Transverse colon (tissue), 4 donors: ENCODE data around the gene ZNF516. TPM values are rescaled to one million over a fixed set of nuclear protein-coding genes. Genes with fewer than 3 reads are reported as not detected.

Experiments
- DNase-seq: peaks from one replicate; pipeline ENCODE4 v3.0.0-alpha.2; 2019
- H3K27ac ChIP-seq, 4 donors: fragments of 200-600 bp; sonication (generic); 2 replicates each; pipeline ENCODE4 v1.5.1; 2016 to 2018; ENCODE audit warnings: inconsistent platforms in 4 of 4
- H3K27me3 ChIP-seq: fragments of 200-600 bp; sonication (generic); 2 replicates; pipeline ENCODE4 v1.5.1; 2017; ENCODE audit warnings: inconsistent platforms
- H3K36me3 ChIP-seq, 4 donors: fragments of 200-600 bp; sonication (generic); 2 replicates each; pipeline ENCODE4 v1.5.1; 2017 to 2019; ENCODE audit warnings: inconsistent platforms in 4 of 4
- H3K4me1 ChIP-seq, 4 donors: fragments of 200-600 bp; sonication (generic); 2 replicates each; pipeline ENCODE4 v1.5.1; 2017 to 2020; ENCODE audit warnings: inconsistent platforms in 4 of 4
- H3K4me3 ChIP-seq, 4 donors: fragments of 200-600 bp; sonication (generic); 1 replicate in 1 of 4; 2 replicates in 3 of 4; pipeline versions ENCODE4 v1.5.1 to v1.6.1; 2017 to 2019; ENCODE audit warnings: inconsistent platforms in 4 of 4
- H3K9me3 ChIP-seq, 2 donors: fragments of 200-600 bp; sonication (generic); 2 replicates each; pipeline ENCODE4 v1.5.1; 2017 to 2019; ENCODE audit warnings: inconsistent platforms in 2 of 2
- EP300 ChIP-seq: sonication (generic); formaldehyde crosslinking; IDR thresholded peaks from one replicate; pipeline ENCODE4 v1.6.1; 2017; ENCODE audit warnings: antibody characterized with exemption, low read depth
- POLR2A ChIP-seq: fragments of 450-650 bp; IDR thresholded peaks from one replicate; pipeline ENCODE4 v1.6.1; 2016; ENCODE audit warnings: antibody characterized with exemption, mild to moderate bottlenecking, moderate library complexity
- POLR2AphosphoS5 ChIP-seq, 3 donors: sonication (generic); formaldehyde crosslinking; IDR thresholded peaks; one replicate each; pipeline ENCODE4 v1.6.1; 2016; ENCODE audit warnings: antibody characterized with exemption in 3 of 3
- WGBS, 2 donors: methylation state at CpG; one replicate each; pipeline ENCODE4 v1.1.5; 2018; ENCODE audit warnings: low coverage in 1 of 2; 5-methylcytosine and 5-hydroxymethylcytosine counted together
- in situ Hi-C, 4 donors: fragments of 200-750 bp; cut with MboI; loops; one replicate each; pipeline versions ENCODE4 v1.15.0 to v1.15.1; 2017; ENCODE audit warnings: low sequenced_read_pairs in 3 of 4, low pct_ligation_motif_present in 1 of 4, low pct_unique_long_range_greater_than_20kb in 1 of 4
- intact Hi-C: fragments of 100-400 bp; cut with DNase I; formaldehyde crosslinking; loops from one replicate; pipeline ENCODE4 v1.15.1; 2023; ENCODE audit warnings: low total_unique reads
- total RNA-seq, 4 donors: library from RNA; depleted of rRNA; stranded (reverse); fragments of >200 nt; gene quantifications; one replicate each; pipeline ENCODE4 v1.1.0, GENCODE V29; 2016
- TF ChIP-seq, protein P1 (sequence below), 5 experiments: fragments of 200-600 bp in 3 of 5; fragments of 450-650 bp in 2 of 5; sonication (generic) in 3 of 5; IDR thresholded peaks; 1 replicate in 2 of 5; 2 replicates in 3 of 5; pipeline ENCODE4 v1.5.1; 2016 to 2017; ENCODE audit warnings: antibody characterized with exemption in 5 of 5, inconsistent platforms in 3 of 5, mild to moderate bottlenecking in 2 of 5, moderate library complexity in 1 of 5

ZNF516 gene
- total RNA-seq, 4 donors from 2014 or later: 19.4 to 37.8 (median 26.7) TPM

DNA sequence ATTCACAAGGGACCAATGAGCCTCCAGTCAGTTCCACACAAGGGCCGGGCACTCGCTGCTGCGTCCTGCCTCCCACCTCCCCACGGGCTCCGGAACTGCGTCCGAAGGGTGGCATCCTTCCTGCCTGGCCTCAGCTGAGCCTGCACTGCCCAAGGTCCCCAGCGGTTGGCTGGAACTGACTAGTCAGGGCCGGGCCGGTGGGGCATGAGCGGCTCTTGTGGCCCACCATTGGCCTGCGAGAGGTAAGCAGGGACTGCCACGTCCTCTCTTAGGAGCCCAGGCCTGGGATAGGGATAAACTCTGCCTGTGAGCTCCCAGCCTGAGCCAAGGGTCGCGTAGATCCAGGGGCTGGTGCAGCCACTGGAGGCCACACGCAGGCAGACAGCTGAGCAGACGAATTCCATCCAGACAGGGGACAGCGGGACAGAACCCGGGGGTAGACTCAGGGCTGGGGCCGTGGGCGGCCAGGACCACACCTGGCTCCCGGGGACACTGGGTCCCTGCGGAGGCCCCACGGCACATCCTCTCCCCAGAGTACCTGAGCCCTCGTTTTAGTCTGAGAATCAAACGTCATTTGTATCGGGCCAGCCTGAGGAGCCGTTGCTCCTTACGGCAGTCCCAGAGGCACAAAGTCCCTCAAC, 148.4 kb downstream of the ZNF516 start:
- Histone ChIP-seq H3K4me3 (no peak overlapping the region), H3K27ac (no peak overlapping the region), H3K36me3 (no peaks in the 10 kb centered on the region), H3K9me3 (no peaks in the 10 kb centered on the region), H3K27me3 (no peaks in the 10 kb centered on the region), H3K4me1 (peaks cover 0 to 12% (median 4%) of the 10 kb centered on the region in 4 donors)
- TF ChIP-seq EP300 (no peak), POLR2AphosphoS5 (IDR thresholded peaks at IDR 0.05) (no peak), POLR2A (no peak)
- TF ChIP-seq, protein P1, sequence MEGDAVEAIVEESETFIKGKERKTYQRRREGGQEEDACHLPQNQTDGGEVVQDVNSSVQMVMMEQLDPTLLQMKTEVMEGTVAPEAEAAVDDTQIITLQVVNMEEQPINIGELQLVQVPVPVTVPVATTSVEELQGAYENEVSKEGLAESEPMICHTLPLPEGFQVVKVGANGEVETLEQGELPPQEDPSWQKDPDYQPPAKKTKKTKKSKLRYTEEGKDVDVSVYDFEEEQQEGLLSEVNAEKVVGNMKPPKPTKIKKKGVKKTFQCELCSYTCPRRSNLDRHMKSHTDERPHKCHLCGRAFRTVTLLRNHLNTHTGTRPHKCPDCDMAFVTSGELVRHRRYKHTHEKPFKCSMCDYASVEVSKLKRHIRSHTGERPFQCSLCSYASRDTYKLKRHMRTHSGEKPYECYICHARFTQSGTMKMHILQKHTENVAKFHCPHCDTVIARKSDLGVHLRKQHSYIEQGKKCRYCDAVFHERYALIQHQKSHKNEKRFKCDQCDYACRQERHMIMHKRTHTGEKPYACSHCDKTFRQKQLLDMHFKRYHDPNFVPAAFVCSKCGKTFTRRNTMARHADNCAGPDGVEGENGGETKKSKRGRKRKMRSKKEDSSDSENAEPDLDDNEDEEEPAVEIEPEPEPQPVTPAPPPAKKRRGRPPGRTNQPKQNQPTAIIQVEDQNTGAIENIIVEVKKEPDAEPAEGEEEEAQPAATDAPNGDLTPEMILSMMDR (IDR thresholded peaks at IDR 0.05): no peak
- intact Hi-C loops: no loop called here
- no peak for DNase-seq
- WGBS, 2 donors: 95% methylated on average over 29 of the region's 29 CpGs; no CpG with 5 or more reads in 1 of the 2 donors
- in situ Hi-C loops: loop anchor here in 1 of 4 donors (25.0 kb wide), 1 partner anchor 1684 kb away; no protein-coding TSS in a partner anchor

DNA sequence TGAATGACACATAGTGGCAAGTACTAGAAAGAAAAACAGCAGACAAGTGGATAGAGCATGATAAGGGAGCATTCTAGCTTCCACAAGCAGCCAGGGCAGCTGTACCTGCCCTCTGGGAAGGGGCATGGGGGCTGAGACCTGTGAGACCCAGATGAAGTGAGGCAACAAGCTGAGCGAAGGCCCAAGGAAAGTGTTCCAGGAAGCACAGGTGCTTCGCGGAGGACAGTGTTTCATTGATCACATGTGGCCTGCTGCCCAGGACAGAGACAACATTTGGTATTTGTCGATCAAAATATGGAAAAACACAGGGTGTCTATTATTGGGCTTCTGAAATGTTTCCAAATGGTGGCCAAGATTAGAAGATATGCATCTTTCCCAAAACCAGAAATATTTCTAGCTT, 149.1 kb downstream of the ZNF516 start:
- no peaks in the 10 kb centered on the region for H3K9me3 ChIP-seq
- H3K27me3 ChIP-seq: no peaks in the 10 kb centered on the region
- WGBS, 2 donors: 86 to 91% methylated on average over 4 of the region's 4 CpGs
- no peak for DNase-seq
- peaks cover 0 to 12% (median 3%) of the 10 kb centered on the region in 4 donors for H3K4me1 ChIP-seq
- no peak overlapping the region for H3K4me3 ChIP-seq
- intact Hi-C loops (no loop called here), in situ Hi-C loops (loop anchor here in 1 of 4 donors (25.0 kb wide), 1 partner anchor 1684 kb away; no protein-coding TSS in a partner anchor)
- H3K36me3 ChIP-seq: no peaks in the 10 kb centered on the region
- H3K27ac ChIP-seq: no peak overlapping the region
- TF ChIP-seq EP300 (no peak), POLR2AphosphoS5 (IDR thresholded peaks at IDR 0.05) (no peak), POLR2A (no peak)
- TF ChIP-seq, protein P1 (IDR thresholded peaks at IDR 0.05): no peak

DNA sequence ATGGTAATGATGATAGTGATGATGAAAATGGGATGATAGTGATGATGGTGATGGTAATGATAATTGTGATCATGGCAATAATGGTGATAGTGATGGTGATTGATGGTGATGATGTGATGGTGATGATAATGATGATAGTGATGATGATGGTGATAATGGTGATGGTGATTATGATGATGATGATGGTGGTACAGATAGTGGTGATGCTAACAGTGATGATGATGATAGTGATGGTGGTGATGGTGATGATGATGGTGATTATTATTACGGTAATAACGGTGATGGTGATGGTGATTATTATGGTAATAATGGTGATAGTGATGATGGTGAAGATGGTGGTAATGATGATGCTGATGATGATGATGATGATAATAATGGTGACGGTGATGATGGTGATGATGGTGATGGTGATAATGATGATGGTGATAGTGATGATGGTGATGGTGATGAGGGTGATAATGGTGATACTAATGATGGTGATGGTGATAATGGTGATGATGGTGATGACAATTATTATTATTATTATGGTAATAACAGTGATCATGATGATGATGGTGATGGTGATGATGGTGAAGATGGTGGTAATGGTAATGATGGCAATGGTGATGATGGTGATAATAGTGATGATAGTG, 151.0 kb downstream of the ZNF516 start:
- no peaks in the 10 kb centered on the region for H3K9me3 ChIP-seq
- H3K4me1 ChIP-seq: peaks cover 0 to 9% (median 2%) of the 10 kb centered on the region in 4 donors
- no peaks in the 10 kb centered on the region for H3K27me3 ChIP-seq
- no peak for DNase-seq
- in situ Hi-C loops (loop anchor here in 1 of 4 donors (25.0 kb wide), 1 partner anchor 1682 kb away; no protein-coding TSS in a partner anchor), intact Hi-C loops (no loop called here)
- WGBS, 2 donors: 88 to 98% methylated on average over 3 of the region's 3 CpGs
- TF ChIP-seq POLR2AphosphoS5 (IDR thresholded peaks at IDR 0.05): no peak
- no peak for TF ChIP-seq EP300
- H3K36me3 ChIP-seq: no peaks in the 10 kb centered on the region
- H3K4me3 ChIP-seq: no peak overlapping the region
- H3K27ac ChIP-seq: no peak overlapping the region

DNA sequence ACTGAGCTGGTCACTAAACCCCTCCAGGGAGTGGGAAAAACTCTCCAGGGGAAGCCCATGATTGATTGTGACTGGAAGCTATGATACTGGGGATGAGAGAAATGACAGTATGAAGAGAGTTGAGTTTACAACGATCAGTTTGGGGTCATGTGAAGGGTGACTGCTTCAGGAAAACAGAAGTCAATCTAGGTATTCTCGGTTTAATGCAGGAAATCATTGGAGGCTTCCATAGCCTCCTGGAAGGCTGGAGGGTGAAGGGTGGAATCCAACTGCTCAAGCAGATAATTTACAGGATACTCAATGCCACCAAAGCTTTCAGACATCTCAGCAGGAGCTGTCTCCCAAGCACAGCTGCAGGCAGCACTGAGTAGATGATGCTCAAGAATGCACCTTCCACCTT, 154.6 kb downstream of the ZNF516 start:
- intact Hi-C loops (no loop called here), in situ Hi-C loops (loop anchor here in 1 of 4 donors (25.0 kb wide), 1 partner anchor 1678 kb away; no protein-coding TSS in a partner anchor)
- H3K9me3 ChIP-seq: no peaks in the 10 kb centered on the region
- no peak for TF ChIP-seq POLR2AphosphoS5 (IDR thresholded peaks at IDR 0.05)
- TF ChIP-seq, protein P1 (IDR thresholded peaks at IDR 0.05): no peak
- TF ChIP-seq EP300: no peak
- no peak for TF ChIP-seq POLR2A
- no peaks in the 10 kb centered on the region for H3K36me3 ChIP-seq
- WGBS, 2 donors: 76 to 80% methylated on average over 2 of the region's 2 CpGs
- no peak overlapping the region for H3K4me3 ChIP-seq
- no peaks in the 10 kb centered on the region for H3K27me3 ChIP-seq
- no peak overlapping the region for H3K27ac ChIP-seq
- H3K4me1 ChIP-seq: no peaks in the 10 kb centered on the region
- no peak for DNase-seq
